HL-60/S4 treated with retinoic acid at 250 ng/mL for 4 days and 3 days (cell line): Measurements from ENCODE around the gene CHI3L1.

Experiments used
- in situ Hi-C: fragments of 300-500 bp; cut with MboI; formaldehyde crosslinking; loops from 2 replicates; pipeline ENCODE4 v1.7.0; 2022; ENCODE audit warnings: low sequenced_read_pairs

The CHI3L1 gene

DNA sequence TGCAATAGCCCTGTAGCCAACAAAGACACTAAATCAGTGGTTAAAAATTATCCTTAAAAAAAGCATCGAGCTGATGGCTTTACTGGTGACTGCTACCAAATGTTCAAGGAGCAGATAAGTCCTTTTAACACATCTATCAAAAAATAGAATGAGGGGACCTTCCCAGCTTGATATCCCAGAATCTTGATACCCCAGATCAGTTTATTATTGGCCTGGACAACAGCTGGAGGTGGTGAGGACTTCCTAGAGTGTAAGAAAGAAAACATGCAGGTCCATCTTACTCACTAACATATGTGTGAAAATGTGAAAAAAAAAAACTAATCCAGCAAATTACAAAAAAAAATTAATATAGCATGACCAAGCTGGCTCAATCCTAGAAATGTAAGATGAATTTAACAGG is 21.7 kb upstream of the CHI3L1 start:
- in situ Hi-C loops: loop anchor here (10.0 to 25.0 kb wide), 2 partner anchors 173 to 1104 kb away; no protein-coding TSS in a partner anchor

DNA sequence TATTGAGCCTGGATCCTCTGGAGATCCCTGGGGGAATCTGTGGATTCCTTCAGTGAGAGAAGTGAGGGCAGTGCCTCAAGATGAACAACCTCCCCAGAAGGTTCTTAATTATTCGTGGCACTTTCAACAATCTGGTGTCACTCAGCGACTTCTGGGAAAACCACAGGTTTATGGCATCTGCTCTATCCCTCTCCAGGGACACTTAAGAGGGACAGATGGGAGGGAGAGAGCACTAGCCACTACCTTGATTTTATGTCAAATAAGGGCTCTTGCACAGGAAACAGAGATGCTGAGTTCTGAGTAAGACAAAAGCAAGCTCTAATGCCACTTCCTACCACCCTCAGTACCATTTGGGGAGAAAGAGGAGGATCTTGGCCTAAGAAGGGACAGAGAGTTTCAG is 21.2 kb upstream of the CHI3L1 start:
- in situ Hi-C loops: loop anchor here (10.0 to 25.0 kb wide), 2 partner anchors 173 to 1105 kb away; no protein-coding TSS in a partner anchor

DNA sequence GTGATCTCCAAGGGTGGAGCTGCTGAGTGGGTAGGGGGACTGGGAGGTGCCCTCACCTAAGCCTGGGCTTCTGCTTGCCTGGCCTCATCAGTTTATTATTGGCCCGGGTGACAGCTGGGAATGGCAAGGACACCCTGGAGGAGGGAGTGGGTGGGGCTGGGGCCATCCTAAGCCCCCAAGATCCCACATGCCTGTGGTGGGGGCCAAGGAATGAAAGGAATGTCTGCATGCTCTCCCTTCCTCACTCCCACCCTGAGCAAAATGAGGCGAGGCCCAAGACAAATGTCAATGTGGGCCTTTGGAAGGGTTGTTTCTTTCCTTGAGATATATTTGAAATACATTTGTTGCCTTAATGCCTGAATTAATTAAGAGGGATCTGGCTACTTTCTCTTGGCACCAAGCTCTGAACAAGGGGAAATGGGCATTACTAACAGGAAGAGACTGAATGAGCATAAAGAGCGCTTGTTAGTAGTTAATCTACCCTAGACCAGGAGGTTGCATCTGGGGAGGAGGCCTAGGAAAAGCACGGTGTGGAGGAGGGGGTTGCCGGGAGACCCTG is 19.7 kb upstream of the CHI3L1 start:
- in situ Hi-C loops: loop anchor here (10.0 to 25.0 kb wide), 2 partner anchors 171 to 1106 kb away; no protein-coding TSS in a partner anchor

DNA sequence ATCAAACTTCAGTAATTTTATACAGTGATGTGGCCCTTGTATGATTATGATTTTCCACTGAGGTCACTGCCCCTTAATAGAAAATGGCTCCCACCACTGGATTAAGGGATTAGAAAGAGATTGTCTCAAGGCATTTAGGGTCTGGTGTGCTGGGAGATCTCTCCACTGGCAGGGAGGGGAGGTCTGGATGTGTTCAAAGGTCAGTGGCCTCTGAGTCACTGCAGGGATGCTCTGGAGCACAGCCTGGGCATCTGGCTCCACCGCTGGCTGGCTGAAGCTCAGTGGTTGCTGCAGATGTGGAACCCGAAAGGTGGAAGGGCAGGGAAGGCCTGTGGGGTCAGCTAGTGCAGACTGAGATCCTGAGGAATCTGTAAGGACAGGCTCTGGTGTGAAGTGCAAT is 18.3 kb upstream of the CHI3L1 start:
- in situ Hi-C loops: loop anchor here (10.0 to 25.0 kb wide), 2 partner anchors 170 to 1108 kb away; no protein-coding TSS in a partner anchor

DNA sequence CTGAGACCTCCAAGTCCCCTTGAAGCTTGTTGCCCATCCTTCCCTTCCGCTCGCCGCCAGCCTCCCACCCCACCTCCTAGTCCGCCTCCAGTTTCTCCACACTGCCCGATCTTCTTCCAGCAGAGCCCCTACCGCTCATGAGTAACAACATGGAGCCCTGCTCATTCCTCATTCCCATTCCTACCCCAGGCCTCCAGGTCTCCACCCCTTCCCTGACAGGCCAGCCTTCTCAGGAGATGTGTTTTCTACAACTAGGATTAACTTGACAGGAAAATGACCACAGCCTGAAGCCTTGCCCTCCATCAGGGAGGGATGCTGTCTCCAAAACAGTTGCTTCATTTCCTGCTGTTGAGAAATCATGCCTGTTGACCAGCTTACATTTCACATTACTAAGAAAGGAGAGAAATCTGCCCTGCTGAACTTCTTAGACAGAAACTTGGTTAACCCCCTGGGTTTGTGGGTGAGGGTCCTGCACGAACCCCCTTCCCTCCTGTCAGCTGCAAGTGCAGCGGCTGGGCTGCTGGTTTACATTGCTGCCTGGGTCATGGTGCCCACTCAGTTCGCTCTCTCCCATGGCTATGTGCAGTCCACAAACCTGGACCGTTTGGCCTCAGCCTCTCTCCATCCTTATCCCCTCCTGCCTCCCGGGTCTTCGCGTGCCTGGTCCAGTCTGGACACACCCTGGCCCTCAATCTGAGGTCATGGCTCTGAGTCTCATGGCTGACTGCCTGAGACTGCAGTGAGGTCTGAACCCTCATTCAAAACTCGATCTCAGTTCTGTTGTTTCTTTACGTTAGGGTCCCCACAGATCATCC is 16.1 kb upstream of the CHI3L1 start:
- in situ Hi-C loops: loop anchor here (10.0 to 25.0 kb wide), 2 partner anchors 168 to 1110 kb away; no protein-coding TSS in a partner anchor

DNA sequence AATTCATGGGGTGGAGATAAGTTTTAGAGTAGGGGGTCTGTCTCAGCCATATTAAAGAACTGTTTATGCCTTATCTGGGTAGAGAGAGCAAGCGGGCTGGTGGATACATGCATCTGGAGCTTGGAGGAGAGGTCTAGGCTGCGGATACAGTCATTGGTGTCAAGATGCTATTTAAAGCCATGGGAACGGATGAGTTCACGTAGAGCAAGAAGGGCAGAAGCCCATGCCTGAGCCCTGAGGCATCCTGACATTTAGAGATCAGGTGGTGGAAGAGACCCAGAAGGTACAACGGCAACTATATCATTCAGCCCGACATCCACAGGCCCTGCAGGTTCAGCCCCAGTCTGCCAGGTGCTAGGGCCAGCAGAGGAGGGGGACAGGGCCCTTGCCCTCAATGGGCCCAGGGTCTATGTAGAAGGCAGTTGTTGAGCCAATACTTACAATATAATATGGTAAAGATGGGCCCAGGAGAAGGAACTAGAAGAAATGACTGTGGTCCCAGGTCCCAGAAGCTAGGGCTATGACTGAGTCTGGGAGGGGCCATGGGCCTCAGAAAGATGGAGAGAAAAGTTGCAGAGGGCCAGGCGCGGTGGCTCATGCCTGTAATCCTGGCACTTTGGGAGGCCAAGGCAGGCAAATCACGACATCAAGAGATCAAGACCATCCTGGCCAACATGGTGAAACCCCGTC is 15.2 kb upstream of the CHI3L1 start:
- in situ Hi-C loops: loop anchor here (10.0 to 25.0 kb wide), 2 partner anchors 167 to 1111 kb away; no protein-coding TSS in a partner anchor

DNA sequence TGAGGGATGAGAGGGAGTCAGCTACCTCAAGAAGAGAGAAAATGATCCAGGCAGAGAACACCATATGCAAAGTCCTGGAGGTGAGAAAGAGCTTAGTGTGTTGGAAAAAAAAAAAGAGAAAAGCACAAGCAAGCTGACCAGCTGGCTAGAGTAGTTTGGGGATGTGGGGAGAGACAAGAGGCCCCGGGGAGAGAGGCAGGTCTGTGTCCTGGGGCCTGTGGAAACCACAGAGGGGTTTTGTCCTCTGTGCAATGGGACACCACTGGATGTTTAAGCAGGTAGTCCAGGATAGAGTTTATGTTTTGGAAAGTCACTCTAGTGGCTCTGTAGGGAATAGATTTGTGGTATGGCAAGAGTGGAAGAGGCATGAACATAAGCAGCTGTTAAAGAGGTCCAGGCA is 14.4 kb upstream of the CHI3L1 start:
- in situ Hi-C loops: loop anchor here (10.0 to 25.0 kb wide), 2 partner anchors 166 to 1111 kb away; no protein-coding TSS in a partner anchor

DNA sequence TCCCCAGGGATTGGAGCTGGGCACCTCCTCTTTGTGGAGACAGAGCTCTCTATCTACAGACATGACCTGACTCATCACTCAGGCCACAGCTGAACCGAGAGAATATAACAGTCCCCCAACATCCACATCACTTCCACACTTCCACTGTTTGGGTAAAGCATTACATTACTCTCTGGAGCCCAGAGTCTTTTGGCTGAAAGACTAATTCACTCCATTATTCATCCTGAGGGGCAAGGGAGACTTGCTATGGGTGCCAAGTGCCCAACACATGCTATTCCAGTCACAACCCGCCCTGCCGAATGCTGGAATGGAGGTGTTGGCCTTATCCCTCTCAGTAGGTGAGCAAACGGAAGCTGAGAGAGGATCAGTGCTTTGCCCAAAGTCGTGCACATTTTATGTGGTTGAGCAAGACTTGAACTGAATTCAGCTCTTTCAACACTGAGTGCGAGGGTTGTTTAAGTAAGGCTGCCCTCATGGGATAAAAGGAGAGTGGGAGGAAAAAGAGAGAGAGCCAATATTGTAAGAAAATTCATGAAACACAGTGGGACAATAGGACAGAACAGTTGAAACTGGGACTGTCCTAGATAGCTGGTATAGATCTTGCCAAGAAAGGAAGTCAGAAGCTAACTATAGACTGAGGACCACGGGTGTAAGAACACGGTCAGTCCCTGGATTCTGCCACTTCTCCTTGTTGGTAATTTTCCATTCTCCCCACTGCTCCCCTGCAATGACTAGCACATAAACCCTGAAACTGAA is 13.5 kb upstream of the CHI3L1 start:
- in situ Hi-C loops: loop anchor here (10.0 to 25.0 kb wide), 2 partner anchors 165 to 1112 kb away; no protein-coding TSS in a partner anchor

DNA sequence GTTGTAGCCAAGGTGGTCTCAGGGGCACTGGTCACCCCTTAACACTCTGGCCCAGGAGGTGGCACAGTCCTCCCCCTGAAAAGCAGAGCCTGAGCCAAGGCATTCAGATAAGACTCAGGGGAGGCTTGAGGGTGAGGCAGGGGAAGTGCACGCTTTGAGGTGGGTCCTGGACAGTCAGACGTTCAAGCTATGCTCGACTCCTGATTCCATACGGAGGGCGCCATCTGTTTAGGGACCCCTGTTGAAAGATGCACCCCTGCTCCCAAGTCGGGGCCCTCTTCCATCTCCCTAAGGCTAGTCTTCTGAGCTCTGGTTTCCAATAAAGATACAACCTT is 12.9 kb upstream of the CHI3L1 start:
- in situ Hi-C loops: no loop called here

DNA sequence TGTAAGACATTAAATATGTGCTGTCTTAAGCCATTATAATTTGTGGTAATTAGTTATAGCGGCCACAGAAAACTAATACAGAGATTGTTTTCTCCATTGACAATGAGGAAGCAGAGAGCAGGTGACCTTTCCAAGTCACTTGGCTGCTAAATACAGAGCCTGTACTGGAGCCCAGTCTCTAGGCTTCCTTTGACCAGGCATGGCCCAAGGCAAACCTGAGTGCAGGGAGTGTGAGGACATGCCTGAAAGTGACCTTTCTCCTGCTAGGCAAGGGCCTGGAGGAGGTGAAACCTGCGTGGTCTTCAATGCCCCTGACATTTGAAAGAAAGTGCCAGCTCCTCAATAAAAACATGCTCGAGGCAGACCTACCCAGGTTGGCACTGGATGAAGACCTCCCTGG is 12.5 kb upstream of the CHI3L1 start:
- in situ Hi-C loops: no loop called here

DNA sequence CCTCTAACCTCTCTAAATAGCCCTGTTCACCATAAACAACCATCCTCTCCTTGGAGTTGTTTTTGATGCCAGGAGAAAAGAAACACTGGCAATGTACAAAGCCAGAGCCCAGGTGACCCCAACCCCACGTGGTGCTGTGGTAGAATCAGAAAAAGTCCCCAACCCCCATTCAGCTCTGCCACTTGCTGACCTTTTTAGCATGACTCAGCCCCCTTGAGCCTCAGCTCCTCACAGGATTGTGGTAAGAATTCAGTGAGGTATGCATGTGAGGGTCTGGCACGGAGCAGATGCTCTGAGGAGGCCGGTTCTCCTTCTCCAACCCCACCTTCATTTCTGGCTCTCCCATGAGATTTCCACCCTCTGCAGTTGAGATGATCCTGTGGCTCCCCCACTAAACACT is 11.1 kb upstream of the CHI3L1 start:
- in situ Hi-C loops: no loop called here

DNA sequence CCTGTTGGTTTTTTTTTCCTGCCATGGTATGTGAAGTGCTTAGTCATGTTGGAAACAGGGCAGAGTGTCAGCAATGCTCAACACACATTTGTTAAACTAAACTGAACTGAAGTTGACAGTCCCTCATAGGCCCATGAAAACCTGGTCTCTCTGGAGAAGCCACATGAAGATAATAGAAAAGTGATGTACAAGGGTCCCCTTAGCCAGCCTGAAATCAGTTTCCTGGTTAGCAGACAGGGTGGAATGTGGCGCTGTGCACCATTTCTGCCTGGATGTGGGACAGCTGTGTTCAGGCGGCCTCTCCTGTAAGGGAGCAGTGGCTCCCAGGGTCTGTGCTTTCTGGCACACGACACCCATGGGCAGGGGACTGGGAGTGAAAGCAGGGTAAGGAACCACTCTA is 9.9 kb upstream of the CHI3L1 start:
- in situ Hi-C loops: no loop called here

DNA sequence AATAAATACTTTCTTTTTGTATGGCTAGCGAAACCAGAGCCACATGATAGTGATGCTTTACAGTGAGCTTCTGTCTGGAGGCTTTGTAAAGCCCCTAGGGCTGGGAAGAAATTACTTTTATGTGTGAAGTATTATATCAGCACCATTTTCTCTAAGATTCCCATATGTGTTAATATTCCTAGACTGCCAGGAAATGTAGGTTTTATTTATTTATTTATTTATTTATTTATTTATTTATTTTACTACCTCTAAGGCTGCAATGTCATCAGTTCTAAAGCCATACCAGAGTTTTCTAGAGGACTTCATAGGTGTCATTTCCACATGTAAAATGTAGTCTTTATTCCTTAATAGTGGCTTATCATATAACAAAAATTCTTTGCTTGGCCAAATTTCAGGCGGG is 4.4 kb upstream of the CHI3L1 start:
- in situ Hi-C loops: no loop called here

DNA sequence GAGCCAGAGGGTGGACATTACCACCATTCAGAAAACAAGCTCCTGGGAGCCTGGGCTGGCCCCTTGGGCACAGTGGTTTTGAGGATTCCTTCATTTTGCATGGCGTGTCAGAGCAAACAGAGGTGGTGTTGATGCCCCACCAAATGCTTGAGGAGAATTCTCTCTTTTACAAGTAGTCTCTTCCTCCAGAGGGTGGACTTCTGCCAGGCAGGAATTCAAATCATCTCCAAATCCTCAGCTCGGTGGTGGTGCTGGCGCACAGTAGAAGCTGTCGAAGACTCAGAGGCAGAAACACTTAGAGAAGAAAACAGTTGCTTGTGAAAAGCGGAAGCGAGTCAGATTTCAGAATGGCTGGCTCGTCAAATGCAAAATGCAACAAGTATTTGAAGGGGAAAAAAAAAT is 3.4 kb upstream of the CHI3L1 start:
- in situ Hi-C loops: no loop called here

DNA sequence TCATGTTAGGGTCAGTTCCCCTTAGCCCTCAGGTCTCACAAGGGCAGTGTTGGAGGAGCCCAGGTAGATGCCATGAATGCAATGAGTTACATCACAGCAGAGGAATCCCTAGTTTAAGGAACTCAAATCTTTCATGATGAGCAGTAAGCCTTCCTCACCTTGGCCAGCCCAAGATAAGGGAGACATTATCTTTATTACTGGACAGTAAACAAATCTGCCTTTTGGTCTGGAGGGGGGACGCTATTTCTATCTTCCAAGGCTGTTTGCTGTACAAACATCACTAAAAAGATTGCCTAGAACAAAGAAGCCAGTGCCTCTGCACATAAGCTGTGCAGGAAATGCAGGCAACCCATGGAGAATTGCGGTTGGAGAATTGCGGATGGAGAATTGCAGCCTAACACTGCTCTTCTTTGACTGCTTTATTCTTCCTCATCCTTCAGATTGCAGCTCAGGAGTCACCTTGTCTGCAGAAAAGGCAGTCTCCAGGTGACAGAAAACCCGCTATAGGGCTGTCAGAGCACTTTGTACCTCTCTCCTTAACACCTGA is 2.3 kb upstream of the CHI3L1 start:
- in situ Hi-C loops: no loop called here

DNA sequence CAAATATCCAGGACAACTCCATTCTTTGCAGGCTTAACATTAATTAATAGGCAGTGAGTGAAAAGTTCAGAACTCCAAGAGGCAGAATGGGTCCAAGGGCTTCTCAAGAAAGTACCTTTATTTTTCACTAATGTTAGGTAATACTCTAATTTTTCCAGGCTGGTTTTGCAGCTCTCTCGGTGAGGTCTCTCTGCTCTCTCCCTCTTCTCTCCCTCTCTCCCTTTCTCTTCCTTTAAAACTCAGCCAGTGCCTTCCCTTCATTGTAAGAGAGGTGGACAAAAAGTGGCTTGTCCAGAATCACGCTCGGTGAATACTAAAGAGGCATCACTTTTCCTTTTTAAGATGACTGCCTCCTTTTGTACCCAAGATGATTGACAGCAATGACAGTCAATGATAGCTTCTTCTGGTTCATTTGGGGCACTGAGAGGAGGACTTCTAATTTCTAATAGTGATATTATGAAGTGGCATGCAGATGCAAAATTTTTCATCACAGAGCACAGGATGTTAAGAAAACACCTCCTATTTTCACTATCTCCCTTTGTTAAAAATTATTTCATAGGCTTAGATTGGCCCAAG is 1.3 kb upstream of the CHI3L1 start:
- in situ Hi-C loops: no loop called here

DNA sequence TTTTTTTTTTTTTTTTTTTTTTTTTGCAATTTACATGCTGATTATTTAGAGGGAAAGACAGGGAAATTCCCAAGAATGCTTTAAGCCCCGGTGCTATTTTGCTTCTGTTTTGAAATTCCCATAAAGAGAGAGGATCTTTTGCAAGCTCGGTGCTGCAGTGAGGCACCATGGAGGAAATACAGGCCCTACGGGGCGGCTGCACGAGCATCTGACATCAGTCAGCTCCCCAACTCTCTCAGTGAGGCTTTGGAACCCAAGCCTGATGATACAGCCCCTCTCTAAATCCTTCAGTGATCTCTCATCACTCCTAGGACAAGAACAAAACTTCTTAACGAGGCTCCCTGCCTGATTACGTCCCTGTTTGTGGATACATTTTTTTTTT is 791 bp upstream of the CHI3L1 start:
- in situ Hi-C loops: no loop called here

DNA sequence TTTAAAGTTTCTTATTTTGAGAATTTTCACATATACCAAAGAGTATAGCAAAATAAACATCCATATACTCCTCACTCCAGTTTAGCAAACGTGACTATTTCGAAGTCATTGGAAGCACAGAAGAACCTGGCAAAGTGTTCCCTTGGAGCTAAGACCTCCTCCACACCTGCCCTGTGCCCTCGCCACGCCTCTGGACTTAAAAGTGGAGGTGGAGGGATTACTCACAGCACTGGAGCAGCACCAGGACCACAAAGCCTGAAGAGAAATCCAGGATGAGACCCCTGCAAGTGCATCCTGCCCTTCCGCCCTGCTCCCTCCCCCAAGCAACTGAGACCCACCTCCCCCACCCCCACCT is 436 bp downstream of the CHI3L1 start:
- in situ Hi-C loops: no loop called here

DNA sequence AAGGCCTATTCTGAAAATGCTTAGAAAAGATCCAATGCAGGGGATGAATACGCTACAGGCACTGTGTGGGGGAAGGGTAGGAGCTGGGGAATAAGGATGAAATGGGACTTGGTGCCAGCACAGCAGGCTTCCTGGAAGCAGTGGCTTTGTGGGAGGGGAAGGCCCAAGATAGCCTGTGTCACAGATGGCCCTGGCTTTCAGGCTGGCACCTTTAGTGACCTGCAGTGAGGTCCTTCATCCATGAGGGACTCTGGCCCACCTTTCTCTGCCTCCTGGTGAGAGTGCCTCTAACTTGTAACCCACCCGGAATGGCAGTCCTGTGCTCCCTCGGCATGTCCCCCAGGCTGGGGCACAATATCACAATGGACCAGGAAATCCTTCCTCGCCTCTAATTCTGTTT is 919 bp downstream of the CHI3L1 start:
- in situ Hi-C loops: no loop called here

DNA sequence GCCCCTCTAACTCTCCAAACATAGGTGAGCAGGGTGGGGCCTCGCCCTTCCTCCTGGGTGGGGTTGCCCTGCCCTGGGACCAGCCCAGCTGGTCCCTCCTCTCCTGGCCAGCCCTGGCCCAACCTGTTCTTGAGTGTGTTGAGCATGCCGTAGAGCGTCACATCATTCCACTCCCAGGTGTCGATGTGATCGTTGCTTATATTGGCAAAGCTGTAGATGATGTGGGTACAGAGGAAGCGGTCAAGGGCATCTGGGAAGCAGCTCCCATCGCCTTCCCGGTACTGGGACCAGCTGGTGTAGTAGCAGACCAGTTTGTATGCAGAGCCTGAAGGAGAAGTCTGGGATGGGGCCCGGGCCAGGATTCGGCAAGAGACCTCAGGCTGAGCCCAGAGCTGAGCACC is 1.4 kb downstream of the CHI3L1 start:
- in situ Hi-C loops: no loop called here
